Endothelial cell of umbilical vein (primary cell): ENCODE results near the gene RAP1GAP. TPM values are rescaled to one million over a fixed set of nuclear protein-coding genes. Genes with fewer than 3 reads are reported as not detected.

Experiments
- BruUV-seq: library from RNA; stranded (reverse); fragments of 400-500 nt; replicated peaks from 2 replicates; lab custom pipeline; 2021; lab: Mats Ljungman, UMichigan
- CTCF ChIA-PET: fragments of 300-600, 350-600 bp; sonication (Branson Sonifier 250); formaldehyde crosslinking; loops from one replicate; lab custom pipeline; 2021; ENCODE audit warnings: antibody characterized with exemption, inconsistent platforms; lab: Charles Lee
- POLR2A ChIA-PET: fragments of 300-600, 350-600 bp; sonication (Branson Sonifier 250); formaldehyde crosslinking; loops from one replicate; lab custom pipeline; 2021; ENCODE audit warnings: antibody characterized with exemption, inconsistent platforms; lab: Charles Lee
- DNase-seq: peaks from one replicate; pipeline ENCODE4 v3.0.0-alpha.2; 2011; ENCODE audit warnings: low read depth, low spot score
- FAIRE-seq: peaks from 2 replicates; lab custom pipeline; 2011; peaks lifted over from hg19 to GRCh38; lab: Jason Lieb, UNC
- H2AFZ ChIP-seq: 2 replicates; pipeline ENCODE4 v1.6.0; 2012; ENCODE audit warnings: low read depth, low read length, control low read depth, inconsistent platforms
- H3K27ac ChIP-seq: 2 replicates; pipeline ENCODE4 v1.5.1; 2011; ENCODE audit warnings: low read depth, mild to moderate bottlenecking, control low read depth, low read length, moderate library complexity; ENCODE audit not compliant: insufficient read depth
- H3K27me3 ChIP-seq, 2 experiments: 2 replicates each; pipeline versions ENCODE4 v1.6.0 to v1.6.1; 2011; ENCODE audit warnings: low read length in 2 of 2, mixed read lengths in 1 of 2; ENCODE audit not compliant: control insufficient read depth in 2 of 2, insufficient read depth in 2 of 2
- H3K36me3 ChIP-seq, 2 experiments: 2 replicates in 1 of 2; 3 replicates in 1 of 2; pipeline ENCODE4 v1.5.1; 2011; ENCODE audit warnings: low read length in 2 of 2, mild to moderate bottlenecking in 1 of 2, moderate library complexity in 1 of 2; ENCODE audit not compliant: control insufficient read depth in 2 of 2, insufficient read depth in 2 of 2; ENCODE audit errors: extremely low read depth in 1 of 2
- H3K4me1 ChIP-seq: 3 replicates; pipeline ENCODE4 v1.5.1; 2011; ENCODE audit warnings: mild to moderate bottlenecking, low read length; ENCODE audit not compliant: control insufficient read depth, insufficient read depth; ENCODE audit errors: extremely low read depth
- H3K4me2 ChIP-seq: 2 replicates; pipeline ENCODE4 v1.6.1; 2011; ENCODE audit warnings: low read length, control low read depth, mixed read lengths; ENCODE audit not compliant: insufficient read depth
- H3K4me3 ChIP-seq, 3 experiments: fragments of 200-600 bp in 1 of 3; sonication (generic), shearing (Covaris generic) in 1 of 3; replicated peaks in 1 of 3; 2 replicates each; pipeline ENCODE4 v1.5.1; 2011 to 2016; ENCODE audit warnings: control low read depth in 3 of 3, low read length in 3 of 3, mild to moderate bottlenecking in 2 of 3, inconsistent platforms in 1 of 3, low read depth in 1 of 3, moderate library complexity in 1 of 3; ENCODE audit not compliant: insufficient read depth in 1 of 3
- H3K79me2 ChIP-seq: 2 replicates; pipeline ENCODE4 v1.6.0; 2012; ENCODE audit warnings: low read length, inconsistent platforms; ENCODE audit not compliant: control insufficient read depth, insufficient read depth
- H3K9ac ChIP-seq: replicated peaks from 2 replicates; pipeline ENCODE3; 2011; ENCODE audit warnings: low read length, control low read depth; ENCODE audit not compliant: insufficient read depth; ENCODE audit errors: extremely low read depth
- H3K9me1 ChIP-seq: replicated peaks from 3 replicates; pipeline ENCODE4 v1.6.0; 2011; ENCODE audit warnings: mild to moderate bottlenecking, low read length; ENCODE audit not compliant: control insufficient read depth, insufficient read depth; ENCODE audit errors: extremely low read depth
- H3K9me3 ChIP-seq: replicated peaks from 2 replicates; pipeline ENCODE4 v1.5.1; 2012; ENCODE audit warnings: low read length, inconsistent platforms; ENCODE audit not compliant: control insufficient read depth, insufficient read depth
- H4K20me1 ChIP-seq: replicated peaks from 2 replicates; pipeline ENCODE3; 2011; ENCODE audit warnings: mild to moderate bottlenecking, low read length; ENCODE audit not compliant: control insufficient read depth, insufficient read depth; ENCODE audit errors: extremely low read depth
- CTCF ChIP-seq, 2 donors: IDR thresholded peaks; 1 replicate in 1 of 2; 2 replicates in 1 of 2; pipeline ENCODE4 v1.5.1; 2011; ENCODE audit warnings: low read length in 2 of 2, mild to moderate bottlenecking in 2 of 2, moderate library complexity in 2 of 2, control low read depth in 1 of 2, inconsistent platforms in 1 of 2, low read depth in 1 of 2; ENCODE audit not compliant: insufficient read depth in 1 of 2; ENCODE audit errors: extremely low read depth in 1 of 2
- EZH2 ChIP-seq: IDR thresholded peaks from 2 replicates; pipeline ENCODE4 v1.6.1; 2012; ENCODE audit warnings: borderline replicate concordance, low read depth, mild to moderate bottlenecking, moderate library complexity, low read length, inconsistent platforms; ENCODE audit not compliant: severe bottlenecking
- FOS ChIP-seq: IDR thresholded peaks from 2 replicates; pipeline ENCODE4 v1.6.1; 2011; ENCODE audit warnings: mild to moderate bottlenecking, low read length, moderate library complexity, borderline replicate concordance; ENCODE audit not compliant: insufficient read depth
- GATA2 ChIP-seq: IDR thresholded peaks from 2 replicates; pipeline ENCODE4 v1.7.0; 2011; ENCODE audit warnings: low read depth, mild to moderate bottlenecking, moderate library complexity, mixed read lengths, low read length; ENCODE audit not compliant: insufficient read length, insufficient read depth
- JUN ChIP-seq: IDR thresholded peaks from 2 replicates; pipeline ENCODE4 v1.6.1; 2011; ENCODE audit warnings: borderline replicate concordance, low read depth; ENCODE audit not compliant: insufficient read length, insufficient read depth
- MAX ChIP-seq: IDR thresholded peaks from 2 replicates; pipeline ENCODE4 v1.6.1; 2011; ENCODE audit not compliant: insufficient read depth, insufficient read length
- MYC ChIP-seq: IDR thresholded peaks from one replicate; pipeline ENCODE4 v1.6.1; 2011; ENCODE audit warnings: mild to moderate bottlenecking, low read depth, low read length
- POLR2A ChIP-seq: IDR thresholded peaks from 2 replicates; pipeline ENCODE4 v1.6.1; 2012; ENCODE audit warnings: low read depth, mild to moderate bottlenecking, control low read depth, low read length
- POLR2AphosphoS5 ChIP-seq: IDR thresholded peaks from 2 replicates; pipeline ENCODE4 v1.6.1; 2012; ENCODE audit warnings: low read depth, mild to moderate bottlenecking, control low read depth, low read length, moderate library complexity; ENCODE audit not compliant: insufficient read depth
- dilution Hi-C: fragments of 300-500 bp; cut with MboI; formaldehyde crosslinking; loops from one replicate; pipeline ENCODE4 v1.15.0; 2019; ENCODE audit warnings: low sequenced_read_pairs; ENCODE audit not compliant: extremely low pct_ligation_motif_present
- intact Hi-C: fragments of 100-400 bp; cut with micrococcal nuclease; formaldehyde crosslinking; loops from one replicate; pipeline ENCODE4 v1.10.0; 2022
- polyA plus RNA-seq, 4 experiments: library from polyadenylated mRNA; depleted of rRNA in 3 of 4; stranded (reverse) in 3 of 4; unstranded in 1 of 4; fragments of >200 nt; gene quantifications; 2 replicates each; pipeline versions ENCODE4 v1.2.1 to v1.2.3, GENCODE V29; 2011 to 2012; ENCODE audit warnings: missing spikeins in 1 of 4
- total RNA-seq: library from RNA; stranded (reverse); gene quantifications from 2 replicates; pipeline ENCODE4 v1.2.3, GENCODE V29; 2021

RAP1GAP gene
- total and polyA plus RNA-seq, 2 donors (not counting 3 experiments of a cell fraction or from before 2014, with no cell fraction given), result 0.07 to 0.20 TPM

- FAIRE-seq, result no peak
Observed at GRCh38 chr1:21641076-21641475, 28.1 kb downstream of the RAP1GAP start.

More at GRCh38 chr1:21641076-21641475, 28.1 kb downstream of the RAP1GAP start:
- Histone ChIP-seq H3K9me3 (no peaks in the 10 kb centered on the region), H4K20me1 (no peaks in the 10 kb centered on the region), H3K9ac (no peak overlapping the region), H3K4me3 (no peak overlapping the region), H3K36me3 (no peaks in the 10 kb centered on the region), H3K27ac (no peak overlapping the region), H3K79me2 (no peaks in the 10 kb centered on the region), H3K27me3 (peaks cover 0 to 3% of the 10 kb centered on the region in 2 experiments), H3K4me1 (no peaks in the 10 kb centered on the region), H2AFZ (no peak overlapping the region), H3K4me2 (no peak overlapping the region), H3K9me1 (no peaks in the 10 kb centered on the region)
- BruUV-seq, result no TSS peak
- no peak for DNase-seq
- dilution Hi-C loops (no loop called here), intact Hi-C loops (no loop called here)
- ChIA-PET CTCF (interaction anchor here (1.0 to 2.0 kb wide), 3 partner anchors 9 to 271 kb away, joined by 3 to 5 read pairs (median 3); no protein-coding TSS in a partner anchor), POLR2A (no interaction called here)
- TF ChIP-seq CTCF (IDR thresholded peaks at IDR 0.05; ENCODE audit: extremely low read depth in 1 of 2, insufficient read depth in 1 of 2, low read depth in 1 of 2, low read length in 2 of 2) (no peak), GATA2 (no peak), FOS (no peak), POLR2AphosphoS5 (no peak), JUN (no peak), MAX (no peak), POLR2A (no peak), EZH2 (no peak), MYC (no peak)
